ENCODE measurements around the gene PPP1R18. TPM values are rescaled to one million over a fixed set of nuclear protein-coding genes. Genes with fewer than 3 reads are reported as not detected.

Gene PPP1R18
- total RNA-seq, 2 experiments from 2014 or later: 112 to 115 TPM

DNA sequence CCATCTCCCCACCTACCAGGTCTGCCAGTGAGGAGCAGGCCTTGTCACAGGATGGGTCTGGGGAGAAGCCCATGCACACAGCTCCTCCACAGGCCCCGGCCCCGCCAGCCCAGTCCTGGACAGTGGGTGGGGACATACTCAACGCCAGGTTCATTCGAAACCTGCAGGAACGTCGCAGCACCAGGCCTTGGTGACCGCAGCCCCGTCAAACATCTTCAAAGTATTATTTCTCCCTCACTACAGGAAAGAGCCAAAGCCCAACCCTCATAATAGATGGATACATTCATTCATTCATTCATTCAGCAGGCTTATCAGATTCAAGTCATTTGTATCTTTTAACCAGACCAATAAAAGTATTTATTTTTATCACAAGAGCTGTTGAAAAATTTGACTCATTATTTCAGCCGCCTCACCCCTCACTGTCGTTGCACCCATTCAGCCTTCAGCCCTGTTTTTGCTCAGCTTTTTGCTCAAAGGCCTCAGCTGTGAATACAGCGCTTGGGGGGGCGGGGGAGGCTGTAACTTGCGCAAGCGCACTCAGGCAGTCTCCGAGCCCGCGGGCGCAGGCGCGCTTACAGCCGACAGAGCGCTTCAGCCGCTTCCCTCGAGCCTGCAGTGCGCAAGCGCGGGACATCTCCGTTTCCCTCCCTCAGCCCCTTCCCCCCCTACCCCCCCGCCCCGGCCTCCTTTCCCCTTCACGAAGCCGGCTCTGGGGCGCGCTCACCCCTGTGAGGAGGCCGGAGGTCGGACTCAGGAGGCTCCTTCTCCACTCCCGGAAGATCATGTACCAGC lies 39.8 kb downstream of the PPP1R18 start, which contains the start of gene C6orf136:
Gene C6orf136, plus strand, starts transcription at position 684 of the 792 bp plus-strand sequence. Its CDS starts 99 bp downstream, at position 783.
- peak within 1 kb of the TSS; percentile 86 for H3K27ac Mint-ChIP-seq
- peaks cover 22% of the 10 kb centered on the region for H3K4me1 Mint-ChIP-seq (ENCODE audit: low read depth)
- intact Hi-C loops (cut with micrococcal nuclease): loop anchor here (1.0 to 2.0 kb wide), 6 partner anchors 20 to 75 kb away; partner anchors contain the start of genes ATAT1, DHX16, MDC1 and MRPS18B
- H3K4me3 Mint-ChIP-seq: peak within 1 kb of the TSS; percentile 85
- H3K9me3 Mint-ChIP-seq: no peaks in the 10 kb centered on the region
- no peaks in the 10 kb centered on the region for H3K27me3 Mint-ChIP-seq (ENCODE audit: low read depth)
- CTCF ChIA-PET: interaction anchor here (0.6 to 1.5 kb wide), 4 partner anchors 13 to 368 kb away, joined by 3 read pairs; no protein-coding TSS in a partner anchor
- peaks cover 7% of the 10 kb centered on the region for H3K36me3 Mint-ChIP-seq (ENCODE audit: low read depth)
- peak; percentile 94 for DNase-seq

- H3K9me3 Mint-ChIP-seq: no peaks in the 10 kb centered on the region
Measured at GRCh38 chr6:30645989-30646388, 40.5 kb downstream of the PPP1R18 start.

DNA sequence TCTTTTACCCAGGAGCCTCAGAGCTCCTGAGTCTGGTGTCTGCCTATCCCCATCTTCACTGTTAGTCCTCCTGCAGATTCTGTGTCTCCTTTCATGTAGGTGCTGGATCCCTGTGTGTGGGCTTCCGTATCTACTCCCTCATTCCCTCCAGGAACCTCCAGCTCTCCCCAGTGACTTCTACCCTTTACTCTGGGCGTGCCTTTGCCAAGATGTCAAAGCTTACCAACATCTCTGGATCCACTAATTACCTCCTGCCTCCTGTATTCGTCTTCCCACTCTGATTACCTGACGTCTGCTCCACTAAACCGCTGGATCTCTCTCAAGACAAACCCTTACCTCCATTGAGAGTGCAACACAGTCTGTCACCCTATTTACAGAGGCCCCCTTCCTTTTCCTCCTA lies 41.7 kb downstream of the PPP1R18 start:
- intact Hi-C loops (cut with micrococcal nuclease): no loop called here
- H3K4me3 Mint-ChIP-seq: no peak overlapping the region
- H3K4me1 Mint-ChIP-seq (ENCODE audit: low read depth): peaks cover 34% of the 10 kb centered on the region
- no peak overlapping the region for H3K27ac Mint-ChIP-seq
- H3K9me3 Mint-ChIP-seq: no peaks in the 10 kb centered on the region
- H3K36me3 Mint-ChIP-seq (ENCODE audit: low read depth): peaks cover 8% of the 10 kb centered on the region
- no peaks in the 10 kb centered on the region for H3K27me3 Mint-ChIP-seq (ENCODE audit: low read depth)
- CTCF ChIA-PET: no interaction called here
- DNase-seq: no peak

More at GRCh38 chr6:30645989-30646388, 40.5 kb downstream of the PPP1R18 start:
- H3K27ac Mint-ChIP-seq: no peak overlapping the region
- peaks cover 28% of the 10 kb centered on the region for H3K4me1 Mint-ChIP-seq (ENCODE audit: low read depth)
- CTCF ChIA-PET: interaction anchor here (0.6 to 1.5 kb wide), 5 partner anchors 14 to 418 kb away, joined by 3 read pairs; no protein-coding TSS in a partner anchor
- H3K36me3 Mint-ChIP-seq (ENCODE audit: low read depth): peaks cover 6% of the 10 kb centered on the region
- H3K27me3 Mint-ChIP-seq (ENCODE audit: low read depth): no peaks in the 10 kb centered on the region
- H3K4me3 Mint-ChIP-seq: no peak overlapping the region
- intact Hi-C loops (cut with micrococcal nuclease): loop anchor here (1.0 to 2.0 kb wide), 4 partner anchors 19 to 71 kb away; partner anchors contain the start of genes ATAT1, DHX16 and MDC1
- DNase-seq: no peak

GRCh38 chr6:30643656-30644055 lies 42.8 kb downstream of the PPP1R18 start:
- Mint-ChIP-seq H3K27ac (no peak overlapping the region), H3K27me3 (ENCODE audit: low read depth) (no peaks in the 10 kb centered on the region), H3K4me3 (no peak overlapping the region), H3K9me3 (no peaks in the 10 kb centered on the region), H3K36me3 (ENCODE audit: low read depth) (peaks cover 8% of the 10 kb centered on the region), H3K4me1 (ENCODE audit: low read depth) (peaks cover 28% of the 10 kb centered on the region)
- CTCF ChIA-PET: interaction anchor here (0.6 kb wide), 2 partner anchors 405 to 424 kb away, joined by 3 read pairs; no protein-coding TSS in a partner anchor
- no peak for DNase-seq
- intact Hi-C loops (cut with micrococcal nuclease): no loop called here

DNA sequence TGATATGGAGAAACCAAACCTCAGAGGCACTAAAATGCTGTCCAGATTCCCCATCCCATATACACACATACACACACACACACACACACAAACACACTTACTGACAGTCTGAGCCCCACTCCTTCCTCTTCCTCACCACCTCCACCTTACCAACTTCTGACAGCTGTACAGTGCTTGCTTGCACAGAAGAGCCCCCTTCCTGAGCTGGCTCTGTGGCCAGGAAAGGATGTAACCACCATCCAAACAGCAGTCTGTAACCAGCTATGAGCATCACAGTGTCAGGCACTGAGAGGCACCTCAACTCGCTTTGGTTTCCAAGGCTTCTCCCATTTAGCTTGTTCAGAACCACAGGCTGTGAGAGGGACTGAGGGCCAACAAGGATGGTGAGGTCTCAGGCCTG lies 45.4 kb downstream of the PPP1R18 start:
- peak overlapping the region; percentile 8 for H3K27ac Mint-ChIP-seq
- H3K4me1 Mint-ChIP-seq (ENCODE audit: low read depth): peaks cover 18% of the 10 kb centered on the region
- no peak for DNase-seq
- H3K27me3 Mint-ChIP-seq (ENCODE audit: low read depth): no peaks in the 10 kb centered on the region
- H3K4me3 Mint-ChIP-seq: no peak overlapping the region
- intact Hi-C loops (cut with micrococcal nuclease): no loop called here
- H3K9me3 Mint-ChIP-seq: no peaks in the 10 kb centered on the region
- CTCF ChIA-PET: interaction anchor here (0.5 to 1.6 kb wide), 8 partner anchors 10 to 274 kb away, joined by 3 to 4 read pairs (median 3); partner anchors contain the start of gene GNL1
- H3K36me3 Mint-ChIP-seq (ENCODE audit: low read depth): peaks cover 11% of the 10 kb centered on the region

DNA sequence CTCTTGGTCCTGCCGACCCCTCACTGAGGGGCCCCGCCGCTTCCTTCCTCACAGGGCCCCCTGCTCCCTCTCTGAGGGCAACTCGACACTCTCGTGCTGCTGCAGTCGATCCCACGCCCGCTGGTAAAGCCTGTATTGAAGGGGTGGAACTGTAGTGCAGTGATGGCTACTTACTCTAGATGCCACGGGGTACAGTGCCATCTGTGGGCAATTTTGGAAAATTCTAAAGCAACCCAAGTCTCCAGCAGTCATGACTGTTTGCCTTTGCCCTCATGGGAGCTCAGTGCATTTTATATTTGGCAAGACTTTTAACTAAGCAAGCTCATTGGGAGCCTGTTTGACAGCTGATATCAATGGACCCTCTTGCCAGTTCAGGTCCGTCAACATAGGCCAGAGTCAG lies 46.0 kb downstream of the PPP1R18 start:
- H3K27me3 Mint-ChIP-seq (ENCODE audit: low read depth): no peaks in the 10 kb centered on the region
- CTCF ChIA-PET: interaction anchor here (0.5 to 1.6 kb wide), 6 partner anchors 10 to 266 kb away, joined by 3 to 4 read pairs (median 3); partner anchors contain the start of gene GNL1
- H3K9me3 Mint-ChIP-seq: no peaks in the 10 kb centered on the region
- H3K4me3 Mint-ChIP-seq: no peak overlapping the region
- no peak overlapping the region for H3K27ac Mint-ChIP-seq
- intact Hi-C loops (cut with micrococcal nuclease): no loop called here
- peaks cover 14% of the 10 kb centered on the region for H3K4me1 Mint-ChIP-seq (ENCODE audit: low read depth)
- no peak for DNase-seq
- H3K36me3 Mint-ChIP-seq (ENCODE audit: low read depth): peaks cover 11% of the 10 kb centered on the region

DNA sequence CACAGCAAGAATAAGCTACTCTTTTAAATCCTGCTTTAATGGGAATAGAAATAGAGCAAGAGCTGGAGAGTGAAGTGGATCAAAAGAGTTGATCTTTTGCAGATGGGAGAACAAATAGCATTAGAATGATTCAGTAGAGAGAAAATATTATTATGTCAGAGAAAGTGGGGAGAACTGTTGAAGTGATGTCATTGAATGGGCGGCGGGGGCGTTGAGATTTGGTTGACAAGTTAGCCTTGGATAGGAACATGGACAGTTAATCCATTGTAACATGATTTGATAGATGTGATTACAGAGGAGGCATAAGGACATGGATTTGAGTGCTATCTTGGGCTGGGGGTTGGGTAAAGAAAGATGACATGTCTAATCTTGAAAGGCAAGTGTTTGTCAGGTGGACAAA lies 50.6 kb downstream of the PPP1R18 start:
- no peak overlapping the region for H3K27ac Mint-ChIP-seq
- H3K4me1 Mint-ChIP-seq (ENCODE audit: low read depth): peaks cover 5% of the 10 kb centered on the region
- H3K9me3 Mint-ChIP-seq: no peaks in the 10 kb centered on the region
- H3K27me3 Mint-ChIP-seq (ENCODE audit: low read depth): no peaks in the 10 kb centered on the region
- peaks cover 21% of the 10 kb centered on the region for H3K36me3 Mint-ChIP-seq (ENCODE audit: low read depth)
- intact Hi-C loops (cut with micrococcal nuclease): no loop called here
- no peak overlapping the region for H3K4me3 Mint-ChIP-seq
- no peak for DNase-seq
- CTCF ChIA-PET: interaction anchor here (0.5 to 1.0 kb wide), 2 partner anchors 37 to 48 kb away, joined by 3 read pairs; partner anchors contain the start of gene DHX16

DNA sequence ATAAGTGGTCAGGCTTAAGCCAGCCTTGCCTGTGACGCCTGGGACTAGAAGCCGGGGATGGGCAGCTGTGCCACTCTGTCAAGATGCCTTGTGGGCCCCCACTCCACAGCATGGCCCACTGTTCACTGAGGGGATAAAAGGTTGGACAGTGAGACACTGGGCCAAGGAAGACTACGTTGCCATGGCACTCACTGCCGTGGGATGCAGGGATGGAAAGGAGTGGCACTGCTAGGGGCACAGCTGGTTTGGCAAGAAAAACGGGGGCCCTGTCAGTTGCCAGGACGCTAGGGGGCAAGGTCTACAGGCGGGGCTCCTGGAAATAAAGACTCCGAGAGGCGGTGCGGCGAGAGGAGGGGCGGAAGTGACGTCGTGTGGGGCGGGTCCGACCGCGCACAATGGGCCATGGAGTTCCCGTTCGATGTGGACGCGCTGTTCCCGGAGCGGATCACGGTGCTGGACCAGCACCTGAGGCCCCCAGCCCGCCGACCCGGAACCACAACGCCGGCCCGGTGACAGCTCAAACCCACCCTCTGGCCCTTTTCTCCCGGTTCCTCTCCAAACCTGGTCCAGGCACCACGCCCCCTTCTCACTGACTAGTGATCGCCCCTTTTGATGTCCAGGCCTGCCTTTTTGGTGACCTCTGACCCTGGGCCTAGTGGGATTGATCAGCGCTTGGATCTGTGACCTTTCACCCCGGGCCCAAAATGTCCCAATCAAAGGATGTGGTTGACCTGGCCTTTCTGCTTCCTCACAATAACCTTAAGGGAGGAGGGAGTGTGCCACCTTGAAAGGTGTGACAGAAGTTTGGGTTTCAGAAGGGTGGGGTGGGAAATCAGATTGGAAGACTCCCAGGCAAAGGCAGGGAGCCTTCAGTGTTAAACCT lies 59.7 kb downstream of the PPP1R18 start, which contains the start of gene ATAT1:
Gene ATAT1, plus strand, starts transcription at position 391 of the 883 bp plus-strand sequence.
- peak within 1 kb of the TSS; percentile 96 for H3K4me3 Mint-ChIP-seq
- CTCF ChIA-PET: interaction anchor here (0.8 to 1.6 kb wide), 3 partner anchors 33 to 104 kb away, joined by 3 read pairs; no protein-coding TSS in a partner anchor
- no peaks in the 10 kb centered on the region for H3K27me3 Mint-ChIP-seq (ENCODE audit: low read depth)
- peak within 1 kb of the TSS; percentile 93 for H3K27ac Mint-ChIP-seq
- DNase-seq: peak; percentile 89
- intact Hi-C loops (cut with micrococcal nuclease): loop anchor here (1.0 to 2.0 kb wide), 3 partner anchors 9 to 47 kb away; partner anchors contain the start of genes C6orf136, DHX16, MRPS18B and PPP1R10
- peaks cover 21% of the 10 kb centered on the region for H3K4me1 Mint-ChIP-seq (ENCODE audit: low read depth)
- peaks cover 32% of the 10 kb centered on the region for H3K36me3 Mint-ChIP-seq (ENCODE audit: low read depth)
- no peaks in the 10 kb centered on the region for H3K9me3 Mint-ChIP-seq

Other genes with a start within 250 kb of the PPP1R18 start
- 100 to 1,000 TPM; 598 to 608 TPM for gene HLA-E, start 197.1 kb downstream of the PPP1R18 start, total RNA-seq
- 10 to 100 TPM; 78.2 to 82.1 TPM for gene GNL1, start 130.2 kb downstream of the PPP1R18 start, total RNA-seq
- 10 to 100 TPM; 21.7 to 22.0 TPM for gene PRR3, start 129.3 kb downstream of the PPP1R18 start, total RNA-seq
- gene ABCF1, start 115.2 kb downstream of the PPP1R18 start, total RNA-seq: 10 to 100 TPM; 79.5 to 82.7 TPM
- gene PPP1R10, start 69.4 kb downstream of the PPP1R18 start, total RNA-seq: 10 to 100 TPM; 47.1 to 49.1 TPM
- gene MRPS18B, start 68.8 kb downstream of the PPP1R18 start, total RNA-seq: 100 to 1,000 TPM; 118 to 120 TPM
- gene ATAT1, start 59.8 kb downstream of the PPP1R18 start, total RNA-seq: 1 to 10 TPM; 6.9 to 7.5 TPM
- 10 to 100 TPM; 33.6 TPM for gene C6orf136, start 39.5 kb downstream of the PPP1R18 start, total RNA-seq
- gene DHX16, start 13.6 kb downstream of the PPP1R18 start, total RNA-seq: 10 to 100 TPM; 25.7 to 27.7 TPM
- 10 to 100 TPM; 31.0 to 32.0 TPM for gene NRM, start 4.3 kb upstream of the PPP1R18 start, total RNA-seq
- gene MDC1, start 30.6 kb upstream of the PPP1R18 start, total RNA-seq: 10 to 100 TPM; 84.1 to 84.8 TPM
- gene TUBB, start 33.7 kb upstream of the PPP1R18 start, total RNA-seq: 1,000 to 10,000 TPM; 1,781 to 1,838 TPM
- 100 to 1,000 TPM; 162 to 173 TPM for gene FLOT1, start 56.0 kb upstream of the PPP1R18 start, total RNA-seq
- gene IER3, start 57.9 kb upstream of the PPP1R18 start, total RNA-seq: 10 to 100 TPM; 32.2 to 34.0 TPM
- 10 to 100 TPM in 1 of 2 experiments, 1 to 10 TPM in 1; 9.5 to 10.1 TPM for gene DDR1, start 197.9 kb upstream of the PPP1R18 start, total RNA-seq
- 10 to 100 TPM; 33.3 to 42.4 TPM for gene GTF2H4, start 221.6 kb upstream of the PPP1R18 start, total RNA-seq
- gene VARS2, start 227.6 kb upstream of the PPP1R18 start, total RNA-seq: 10 to 100 TPM; 78.1 to 82.8 TPM
- not detected for gene SFTA2, start 245.5 kb upstream of the PPP1R18 start, total RNA-seq

All from activated naive CD4-positive, alpha-beta T cell treated with anti-CD3 and anti-CD28 coated beads for 36 hours (primary cell).